IPS-18c (cell line): ENCODE results near the gene ARVCF.

Experiments
- H3K4me3 ChIP-seq: 2 replicates; pipeline ENCODE4 v1.7.0; 2013; ENCODE audit warnings: low read depth, mild to moderate bottlenecking, low read length, moderate library complexity; ENCODE audit not compliant: insufficient read depth
- H3K9me3 ChIP-seq: one replicate; pipeline ENCODE4 v1.6.1; 2013; ENCODE audit warnings: mild to moderate bottlenecking, low read length, moderate library complexity; ENCODE audit not compliant: control insufficient read depth, insufficient read depth

The ARVCF gene

DNA sequence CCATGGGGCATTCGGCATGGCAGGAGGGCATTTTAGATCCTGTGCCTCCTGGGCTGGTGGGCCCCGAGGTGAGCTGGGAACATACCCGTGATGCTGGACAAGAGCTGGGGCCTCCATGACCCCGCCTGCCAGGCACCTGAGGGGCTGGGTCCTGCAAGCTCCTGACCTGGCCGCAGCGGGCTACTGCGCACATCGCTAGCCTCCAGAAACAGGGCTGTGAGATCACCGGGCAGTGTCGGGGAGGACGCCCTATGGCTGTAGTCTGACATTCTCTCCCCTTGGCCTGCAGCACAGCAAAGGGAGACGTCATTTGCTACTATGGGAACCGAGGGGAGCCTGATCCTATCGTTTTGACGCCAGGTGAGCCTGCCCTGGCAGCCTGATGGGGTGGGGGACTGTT is 39.0 kb upstream of the ARVCF start:
- no peaks in the 10 kb centered on the region for H3K9me3 ChIP-seq
- no peak overlapping the region for H3K4me3 ChIP-seq

- Histone ChIP-seq H3K4me3 (no peak overlapping the region), H3K9me3 (no peaks in the 10 kb centered on the region)
Observed at GRCh38 chr22:20055144-20055543, 38.5 kb upstream of the ARVCF start.

GRCh38 chr22:20054485-20054884 is 37.9 kb upstream of the ARVCF start:
- no peaks in the 10 kb centered on the region for H3K9me3 ChIP-seq
- no peak overlapping the region for H3K4me3 ChIP-seq

DNA sequence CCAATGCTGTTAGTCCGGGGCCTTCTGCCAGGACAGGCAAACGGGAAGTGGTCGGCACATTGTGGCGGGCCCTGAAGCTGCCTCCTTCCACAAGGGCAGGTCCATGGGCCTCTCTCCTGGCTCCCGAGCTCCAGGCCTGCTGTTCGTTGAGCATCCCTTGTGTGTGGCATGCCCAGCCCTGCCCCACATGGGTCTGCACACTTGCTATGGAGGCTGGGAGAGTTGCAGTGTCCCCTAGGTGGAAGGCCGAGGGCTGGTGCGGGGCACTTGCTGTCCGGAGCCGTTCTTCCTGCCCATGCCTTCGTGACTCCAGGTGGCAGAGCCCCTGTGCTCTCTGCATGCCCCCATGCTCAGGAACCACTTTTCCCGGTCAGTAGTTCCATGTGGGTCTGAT is 37.4 kb upstream of the ARVCF start:
- H3K9me3 ChIP-seq = no peaks in the 10 kb centered on the region
- H3K4me3 ChIP-seq = no peak overlapping the region

GRCh38 chr22:20053407-20054033 is 36.9 kb upstream of the ARVCF start:
- Histone ChIP-seq H3K9me3 (no peaks in the 10 kb centered on the region), H3K4me3 (no peak overlapping the region)

- Histone ChIP-seq H3K4me3 (no peak overlapping the region), H3K9me3 (no peaks in the 10 kb centered on the region)
Observed at GRCh38 chr22:20052309-20053259, 36.0 kb upstream of the ARVCF start.

- Histone ChIP-seq H3K4me3 (no peak overlapping the region), H3K9me3 (no peaks in the 10 kb centered on the region)
Observed at GRCh38 chr22:20051927-20052308, 35.3 kb upstream of the ARVCF start.

DNA sequence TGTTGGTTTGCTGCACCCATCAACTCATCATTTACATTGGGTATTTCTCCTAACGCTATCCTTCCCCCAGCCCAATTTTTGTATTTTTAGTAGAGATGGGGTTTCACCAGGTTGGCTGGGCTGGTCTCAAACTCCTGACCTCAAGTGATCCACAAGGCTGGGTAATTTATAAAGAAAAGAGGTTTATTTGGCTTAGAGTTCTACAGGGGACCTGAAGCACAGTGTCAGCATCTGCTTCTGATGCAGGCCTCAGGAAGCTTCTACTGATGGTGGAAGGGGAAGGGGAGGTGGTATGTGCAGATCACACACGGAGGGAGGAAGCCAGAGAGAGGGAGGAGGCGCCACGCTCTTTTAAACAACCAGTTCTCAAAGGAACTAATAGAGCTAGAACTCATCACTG is 30.1 kb upstream of the ARVCF start:
- Histone ChIP-seq H3K4me3 (no peak overlapping the region), H3K9me3 (no peaks in the 10 kb centered on the region)

GRCh38 chr22:20044495-20045151 is 28.0 kb upstream of the ARVCF start:
- H3K4me3 ChIP-seq = no peak overlapping the region
- no peaks in the 10 kb centered on the region for H3K9me3 ChIP-seq

DNA sequence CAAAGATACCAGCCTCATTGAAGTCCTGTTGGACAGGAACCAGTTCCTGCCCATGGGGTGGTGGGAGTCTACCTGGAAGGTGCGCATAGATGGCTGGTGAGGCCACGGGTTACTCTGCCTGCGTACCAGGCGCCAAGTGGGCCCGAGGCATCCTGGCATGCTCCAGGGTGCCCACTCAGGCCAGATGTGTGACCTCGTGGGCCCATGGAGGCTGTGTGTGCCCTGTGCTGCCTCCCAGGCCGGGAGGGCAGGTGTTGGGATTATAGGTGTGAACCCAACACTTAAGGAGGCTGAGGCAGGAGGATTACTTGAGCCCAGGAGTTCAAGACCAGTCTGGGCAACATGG is 27.3 kb upstream of the ARVCF start:
- no peaks in the 10 kb centered on the region for H3K9me3 ChIP-seq
- H3K4me3 ChIP-seq = no peak overlapping the region

GRCh38 chr22:20043057-20043996 is 26.7 kb upstream of the ARVCF start:
- no peak overlapping the region for H3K4me3 ChIP-seq
- no peaks in the 10 kb centered on the region for H3K9me3 ChIP-seq

DNA sequence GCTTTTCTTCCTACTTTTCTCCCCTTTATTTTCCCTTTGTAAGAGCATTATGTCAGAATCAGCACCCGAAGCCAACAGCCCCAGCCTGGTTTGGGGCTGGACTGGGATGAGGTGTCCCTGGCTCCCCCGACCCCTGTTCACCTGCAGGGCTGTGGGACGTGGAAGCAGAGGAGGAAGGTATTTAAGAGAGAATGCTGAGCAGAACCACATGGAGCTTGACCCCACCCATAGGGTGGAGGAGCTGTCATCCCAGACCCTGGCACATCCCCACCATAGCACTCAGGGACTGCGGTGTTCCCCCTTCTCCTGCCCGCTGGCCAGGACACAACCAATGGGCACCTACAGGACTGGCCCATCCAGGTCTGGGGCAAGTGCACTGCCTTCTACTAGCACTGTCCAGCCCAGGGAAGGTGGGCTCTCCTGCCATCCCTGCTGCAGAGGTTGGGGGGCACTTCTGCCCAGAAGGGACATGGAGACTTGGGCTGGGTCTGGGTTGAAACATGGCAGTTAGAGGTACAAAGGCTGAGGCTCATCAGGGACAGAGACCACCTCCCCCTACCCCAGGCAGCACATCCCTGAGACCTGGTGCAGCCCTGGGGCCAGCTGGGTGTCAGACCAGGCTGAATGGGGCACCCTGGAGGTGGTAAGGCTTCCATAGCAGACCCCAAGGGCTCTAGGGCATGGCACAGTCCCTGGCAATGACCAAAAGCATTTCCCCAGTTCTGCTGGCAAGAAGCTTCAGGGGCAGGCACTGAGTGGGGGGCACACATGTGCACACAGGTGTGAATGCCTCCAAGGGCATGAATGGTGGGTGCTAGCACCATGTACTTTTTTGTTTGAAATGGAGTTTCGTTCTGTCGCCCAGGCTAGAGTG is 23.9 kb upstream of the ARVCF start:
- H3K4me3 ChIP-seq = no peak overlapping the region
- no peaks in the 10 kb centered on the region for H3K9me3 ChIP-seq

DNA sequence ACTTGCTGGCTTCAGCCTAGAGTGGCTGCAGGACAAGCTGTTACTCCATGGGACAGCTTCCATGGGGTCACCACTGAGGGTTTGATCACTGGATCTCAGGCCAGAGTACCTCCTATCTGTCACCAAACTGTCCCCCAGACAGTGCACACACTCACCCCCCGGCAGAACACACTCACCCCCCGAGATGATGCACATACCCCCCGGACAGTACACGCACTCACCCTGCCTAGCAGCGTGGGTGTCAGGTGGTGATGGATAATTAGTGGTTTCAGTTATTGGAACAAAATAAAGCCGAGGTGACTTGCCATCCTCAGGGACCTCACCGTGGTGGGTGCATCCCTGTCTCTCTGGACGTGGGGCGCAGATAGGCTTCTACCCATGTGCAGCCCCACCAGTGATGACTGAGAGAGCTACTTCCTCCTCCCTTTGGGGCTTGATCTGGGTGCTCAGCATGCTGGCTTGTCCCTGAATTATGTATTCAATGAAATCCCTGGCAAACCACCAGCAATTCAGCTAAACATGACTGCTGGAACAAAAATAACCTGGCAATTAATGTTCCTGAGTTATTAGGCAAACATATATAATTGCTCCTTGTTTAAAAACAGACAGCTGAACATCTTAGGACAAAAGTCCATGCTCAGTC is 23.2 kb upstream of the ARVCF start:
- H3K9me3 ChIP-seq = no peaks in the 10 kb centered on the region
- no peak overlapping the region for H3K4me3 ChIP-seq

GRCh38 chr22:20038574-20038973 is 22.0 kb upstream of the ARVCF start:
- H3K4me3 ChIP-seq = no peak overlapping the region

GRCh38 chr22:20037419-20037818 is 20.8 kb upstream of the ARVCF start:
- H3K4me3 ChIP-seq = no peak overlapping the region
- peaks cover 3% of the 10 kb centered on the region for H3K9me3 ChIP-seq

More at GRCh38 chr22:20038574-20038973, 22.0 kb upstream of the ARVCF start:
- H3K9me3 ChIP-seq = peaks cover 3% of the 10 kb centered on the region
